Stomach (tissue), 4 donors: Measurements from ENCODE around the gene EEF1AKMT1.

Experiments used
- CTCF ChIP-seq, 7 experiments: fragments of 450-650 bp in 4 of 7; fragments of 200-600 bp in 3 of 7; sonication (generic) in 3 of 7; IDR thresholded peaks; one replicate each; pipeline ENCODE4 v1.5.1; 2016 to 2019; ENCODE audit warnings: antibody characterized with exemption in 7 of 7, control low read depth in 2 of 7, mild to moderate bottlenecking in 1 of 7
- POLR2A ChIP-seq, 4 donors: fragments of 450-650 bp; IDR thresholded peaks; one replicate each; pipeline ENCODE4 v1.6.1; 2016; ENCODE audit warnings: antibody characterized with exemption in 4 of 4, control low read depth in 2 of 4, mild to moderate bottlenecking in 1 of 4, moderate library complexity in 1 of 4

- no peak for TF ChIP-seq CTCF (IDR thresholded peaks at IDR 0.05)
- no peak for TF ChIP-seq POLR2A (IDR thresholded peaks at IDR 0.05)
Measured at GRCh38 chr13:20686167-20686566, 87.6 kb downstream of the EEF1AKMT1 start.
